Stimulated activated CD4-positive, alpha-beta T cell treated with anti-CD3 and anti-CD28 coated beads, Interleukin-2, amount 100 ng/mL, for 4 hours (primary cell): ENCODE measurements around the gene BTBD10.
"Not testable (repeated sequence)": the region's sequence is repeated elsewhere in the genome, so short reads cannot be mapped to it uniquely, and the experiment has no call there.

Source experiments
- DNase-seq: peaks from one replicate; pipeline ENCODE4 v3.0.0-alpha.2; 2020; ENCODE audit warnings: low read depth

The BTBD10 gene

DNA sequence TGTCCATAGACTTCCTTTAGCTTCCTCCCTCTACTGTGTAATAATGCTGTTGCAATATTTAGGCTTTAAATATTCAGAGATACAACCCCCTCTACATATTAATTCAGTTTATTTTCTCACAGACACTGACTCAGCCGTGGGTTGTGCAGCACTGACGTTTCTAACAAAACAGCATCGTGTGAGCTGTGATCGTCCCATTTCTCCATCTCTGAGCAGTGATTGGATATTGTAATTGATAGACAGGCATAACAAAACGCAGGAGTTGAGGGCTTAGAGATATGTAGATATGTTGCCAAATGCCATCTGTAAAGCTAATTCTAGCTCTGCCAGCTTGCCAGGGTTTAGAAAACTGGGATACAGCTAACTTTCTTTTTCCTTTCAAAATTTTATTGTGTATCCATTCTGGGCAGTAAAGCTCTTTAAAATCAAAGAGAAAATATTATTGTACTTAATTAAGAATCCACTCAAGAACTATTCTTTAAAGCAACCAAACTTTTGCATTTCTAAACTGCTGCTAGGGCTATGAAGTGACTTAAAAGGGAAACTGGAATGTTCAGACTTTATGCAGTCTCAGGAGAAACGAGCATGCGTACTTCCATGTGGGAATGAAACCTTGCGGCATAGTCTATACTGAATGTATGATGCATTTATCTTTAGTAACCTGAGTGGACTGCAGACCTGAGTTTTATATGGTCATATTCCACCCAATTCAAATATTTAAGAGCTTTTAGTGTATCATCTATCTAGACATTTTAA is 22.7 kb downstream of the BTBD10 start:
- no peak for DNase-seq

- no peak for DNase-seq
These were observed 24.7 kb downstream of the BTBD10 start for GRCh38 chr11:13438291-13438690.

DNA sequence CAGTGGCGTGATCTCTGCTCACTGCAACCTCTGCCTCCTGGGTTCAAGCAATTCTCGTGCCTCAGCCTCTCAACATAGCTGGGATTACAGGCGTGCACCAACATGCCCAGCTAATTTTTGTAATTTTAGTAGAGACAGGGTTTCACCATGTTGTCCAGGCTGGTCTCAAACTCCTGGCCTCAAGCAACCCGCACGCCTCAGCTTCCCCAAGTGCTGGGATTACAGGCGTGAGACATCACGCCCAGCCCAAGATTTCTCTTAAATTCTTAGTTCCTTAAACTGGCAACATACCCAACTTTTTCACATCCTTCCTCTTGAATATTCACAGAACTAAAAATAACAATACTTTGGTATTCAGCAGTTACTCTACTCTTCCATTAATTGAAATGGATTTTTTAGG is 26.2 kb downstream of the BTBD10 start:
- not testable (repeated sequence) for DNase-seq

GRCh38 chr11:13434247-13435205 is 28.5 kb downstream of the BTBD10 start:
- no peak for DNase-seq

- DNase-seq: no peak
These were observed 29.6 kb downstream of the BTBD10 start for GRCh38 chr11:13433437-13433836.

- no peak for DNase-seq
These were observed 33.2 kb downstream of the BTBD10 start for GRCh38 chr11:13429836-13430235.

GRCh38 chr11:13429288-13429687 is 33.7 kb downstream of the BTBD10 start:
- DNase-seq: no peak

GRCh38 chr11:13427440-13427839 is 35.6 kb downstream of the BTBD10 start:
- no peak for DNase-seq

GRCh38 chr11:13423372-13423771 is 39.6 kb downstream of the BTBD10 start:
- DNase-seq: no peak

DNA sequence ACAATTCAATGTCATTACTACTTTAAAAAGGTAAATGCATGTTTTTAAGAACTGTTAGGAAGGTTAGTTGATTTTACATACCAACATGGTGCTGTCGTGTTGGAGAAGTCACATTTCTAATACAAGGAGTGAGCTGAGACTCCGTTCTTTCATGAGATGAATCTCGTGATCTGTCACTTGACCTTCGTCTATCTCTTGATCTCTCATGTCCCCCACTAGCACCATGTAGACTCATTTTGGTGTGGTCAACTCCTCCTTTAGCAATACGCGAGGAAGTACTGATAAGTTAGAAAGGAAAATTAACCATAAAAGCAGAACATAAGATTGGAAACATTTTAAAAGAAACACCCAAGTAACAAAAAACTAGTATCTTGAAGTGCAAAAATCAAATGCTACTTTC is 41.5 kb downstream of the BTBD10 start:
- DNase-seq: no peak

DNA sequence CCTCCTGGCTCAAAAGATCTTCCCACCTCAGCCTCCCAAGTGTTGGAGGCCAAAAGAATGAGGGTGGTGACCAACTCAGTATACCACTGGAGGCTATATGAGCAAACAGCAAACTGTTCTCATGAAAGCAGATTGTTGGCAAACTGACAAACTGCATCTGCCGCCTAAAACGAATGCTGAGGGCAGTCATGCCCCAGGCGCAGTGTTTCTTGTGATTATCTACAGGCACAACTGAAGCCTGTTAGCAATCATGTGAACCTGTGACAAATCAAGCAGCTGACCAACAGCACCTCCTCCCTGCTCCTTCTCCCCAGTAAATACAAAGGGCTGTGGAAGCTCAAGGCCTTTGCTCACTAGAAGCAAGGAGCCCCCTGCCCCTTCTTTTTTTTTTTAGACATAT is 47.8 kb downstream of the BTBD10 start:
- DNase-seq: no peak

GRCh38 chr11:13405220-13405619 is 57.8 kb downstream of the BTBD10 start:
- no peak for DNase-seq

DNA sequence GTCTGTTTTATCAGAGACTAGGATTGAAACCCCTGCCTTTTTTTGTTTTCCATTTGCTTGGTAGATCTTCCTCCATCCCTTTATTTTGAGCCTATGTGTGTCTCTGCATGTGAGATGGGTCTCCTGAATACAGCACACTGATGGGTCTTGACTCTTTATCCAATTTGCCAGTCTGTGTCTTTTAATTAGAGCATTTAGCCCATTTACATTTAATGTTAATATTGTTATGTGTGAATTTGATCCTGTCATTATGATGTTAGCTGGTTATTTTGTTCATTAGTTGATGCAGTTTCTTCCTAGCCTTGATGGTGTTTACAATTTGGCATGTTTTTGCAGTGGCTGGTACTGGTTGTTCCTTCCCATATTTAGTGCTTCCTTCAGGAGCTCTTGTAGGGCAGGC is 64.7 kb downstream of the BTBD10 start:
- not testable (repeated sequence) for DNase-seq

DNA sequence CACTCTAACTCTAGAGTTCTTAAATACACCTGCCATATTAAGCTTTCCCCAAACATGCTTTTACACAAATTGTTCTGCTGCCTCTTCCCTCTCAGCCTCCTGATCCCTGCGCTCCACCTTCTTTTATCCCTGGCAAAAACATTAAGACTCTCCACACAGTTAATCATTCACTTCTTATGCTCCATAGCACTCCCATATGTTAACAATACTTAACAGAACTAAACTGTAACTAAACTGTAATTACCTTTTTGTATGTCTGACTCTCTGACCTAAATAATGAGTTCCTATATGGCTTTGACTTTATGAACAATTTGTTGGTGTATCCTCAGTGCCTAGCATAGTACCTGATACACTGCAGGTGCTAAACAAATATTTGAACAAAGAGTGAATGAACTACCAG is 71.8 kb downstream of the BTBD10 start:
- no peak for DNase-seq

GRCh38 chr11:13388741-13389140 is 74.3 kb downstream of the BTBD10 start:
- DNase-seq: no peak

DNA sequence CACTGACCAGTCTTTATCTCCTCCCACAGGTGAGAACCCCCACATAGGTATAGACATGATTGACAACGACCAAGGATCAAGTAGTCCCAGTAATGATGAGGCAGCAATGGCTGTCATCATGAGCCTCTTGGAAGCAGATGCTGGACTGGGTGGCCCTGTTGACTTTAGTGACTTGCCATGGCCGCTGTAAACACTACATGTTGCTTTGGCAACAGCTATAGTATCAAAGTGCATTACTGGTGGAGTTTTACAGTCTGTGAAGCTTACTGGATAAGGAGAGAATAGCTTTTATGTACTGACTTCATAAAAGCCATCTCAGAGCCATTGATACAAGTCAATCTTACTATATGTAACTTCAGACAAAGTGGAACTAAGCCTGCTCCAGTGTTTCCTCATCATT is 76.5 kb downstream of the BTBD10 start:
- no peak for DNase-seq

DNA sequence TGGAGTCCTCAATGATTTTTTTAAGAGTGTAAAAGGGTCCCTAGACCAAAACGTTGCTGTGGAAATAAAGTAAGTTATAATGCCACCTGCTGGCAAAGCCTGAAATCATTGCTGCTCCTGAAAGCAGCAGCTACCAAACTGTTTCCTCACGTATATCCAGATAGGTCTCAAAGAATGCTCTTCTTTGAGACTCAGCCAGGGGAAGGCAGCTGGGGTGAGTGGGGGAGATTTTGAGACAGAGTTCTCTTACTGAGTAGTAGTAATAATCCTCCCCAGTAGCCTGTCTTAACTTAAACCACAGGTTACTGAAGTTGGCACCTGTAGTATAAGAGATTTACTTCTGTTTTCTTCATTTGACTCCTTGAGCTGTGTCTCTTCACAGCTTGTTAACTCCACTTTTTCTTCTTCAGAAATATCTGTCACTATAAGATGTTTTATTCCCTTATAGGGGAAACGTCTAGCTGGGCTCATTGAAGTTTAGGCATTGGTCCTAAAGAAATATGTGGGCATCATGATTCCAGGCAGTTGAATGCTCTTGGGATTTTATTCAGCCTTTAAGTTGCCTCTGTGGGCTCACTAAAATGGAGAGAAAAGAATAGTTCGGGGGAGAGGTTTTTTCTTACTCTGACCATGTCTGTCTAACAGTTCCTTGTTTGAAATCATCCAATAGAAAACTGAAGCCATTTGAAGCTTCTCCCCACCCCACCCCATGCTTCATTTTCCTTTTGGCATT is 77.9 kb downstream of the BTBD10 start:
- no peak for DNase-seq

- DNase-seq: no peak
These were observed 80.3 kb downstream of the BTBD10 start for GRCh38 chr11:13382751-13383150.

- no peak for DNase-seq
These were observed 82.3 kb downstream of the BTBD10 start for GRCh38 chr11:13380731-13381130.

GRCh38 chr11:13378316-13378715 is 84.7 kb downstream of the BTBD10 start:
- DNase-seq: no peak

DNA sequence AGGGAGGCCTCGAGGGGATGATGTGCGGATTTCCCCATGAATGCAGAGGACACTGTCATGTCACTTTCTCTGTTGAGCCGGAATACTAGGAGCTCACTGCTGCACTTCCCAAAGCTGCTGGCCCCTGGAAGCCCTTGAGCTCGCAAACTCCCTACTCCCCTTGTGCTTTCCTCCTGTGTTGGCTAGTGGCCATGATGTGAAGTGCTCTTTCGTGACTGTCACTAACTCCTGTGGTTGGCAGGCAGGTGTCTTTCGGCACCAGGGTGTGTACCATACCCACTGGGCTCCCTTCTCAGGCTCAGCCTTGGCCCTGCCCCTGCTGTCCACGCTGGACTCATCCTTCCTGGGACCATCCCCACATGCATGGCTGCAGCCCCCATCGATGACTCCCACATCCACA is 86.2 kb downstream of the BTBD10 start:
- no peak for DNase-seq

DNA sequence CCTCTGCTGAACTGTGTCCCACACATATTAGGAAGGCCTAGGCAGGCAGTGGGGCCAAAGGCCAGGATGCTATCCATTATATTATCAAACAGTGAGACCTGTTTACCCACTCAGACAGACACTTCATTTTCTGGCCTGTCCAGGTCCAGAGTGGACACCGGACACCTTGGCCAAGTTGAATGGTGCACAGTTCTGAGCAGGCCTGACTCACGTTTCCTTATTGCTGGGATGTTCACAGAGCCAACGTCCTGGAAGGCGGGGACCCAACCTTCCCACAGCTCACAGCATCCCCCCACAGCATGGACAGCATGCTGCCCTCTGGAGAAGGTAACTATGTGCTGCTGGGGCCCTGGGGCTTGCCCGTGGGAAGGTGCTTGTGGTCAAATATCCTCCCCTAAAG is 86.6 kb downstream of the BTBD10 start:
- no peak for DNase-seq

DNA sequence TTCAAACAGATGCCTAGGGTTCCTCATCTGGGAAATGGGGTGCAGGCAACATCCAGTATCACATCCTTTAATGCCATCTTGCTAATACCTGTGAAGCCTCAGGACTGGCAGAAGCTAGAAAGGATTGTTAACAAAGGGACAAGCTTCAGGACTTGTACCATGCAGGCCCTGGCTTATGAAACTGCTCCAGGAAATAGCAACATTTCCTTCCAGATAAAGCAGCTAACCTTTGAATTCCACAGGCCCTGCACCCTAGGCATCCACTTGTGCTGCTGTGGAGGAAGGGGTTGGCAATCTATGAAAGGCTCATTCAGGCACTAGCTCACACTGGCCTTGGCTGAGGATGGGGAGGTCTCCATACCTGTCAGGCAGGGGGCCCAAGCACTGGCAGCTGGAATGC is 87.2 kb downstream of the BTBD10 start:
- DNase-seq: no peak
